ENCODE results near the gene ZNF358.
A peak's percentile ranks its signal among the peaks of the same experiment; 100 is the strongest.

ZNF358 gene

GRCh38 chr19:7515645-7516151 is at the start of gene ZNF358:
TSS of gene ZNF358 (plus strand) at chr19:7516103. CDS start at chr19:7519243, 3,140 bp downstream.
- Histone ChIP-seq H3K36me3 (ENCODE audit: control insufficient read depth in 1 of 2, insufficient read depth in 2 of 2, low read length in 2 of 2) (peaks cover 0 to 17% of the 10 kb centered on the region in 2 donors), H3K4me1 (ENCODE audit: control insufficient read depth in 1 of 2, insufficient read depth in 2 of 2, low read length in 2 of 2) (peaks cover 4 to 11% of the 10 kb centered on the region in 2 donors), H3K4me3 (ENCODE audit: low read depth in 1 of 2, low read length in 2 of 2) (peak within 1 kb of the TSS; percentile 73 to 79), H3K27me3 (ENCODE audit: low read depth, low read length) (no peaks in the 10 kb centered on the region), H3K27ac (ENCODE audit: low read length) (peak within 1 kb of the TSS; percentile 83), H3K9me3 (ENCODE audit: control insufficient read depth in 1 of 2, low read length in 2 of 2) (no peaks in the 10 kb centered on the region)

- no peak overlapping the region for H3K4me3 ChIP-seq (ENCODE audit: low read depth in 1 of 2, low read length in 2 of 2)
- H3K4me1 ChIP-seq (ENCODE audit: control insufficient read depth in 1 of 2, insufficient read depth in 2 of 2, low read length in 2 of 2): no peaks in the 10 kb centered on the region
- peaks cover 35 to 89% of the 10 kb centered on the region in 2 donors for H3K36me3 ChIP-seq (ENCODE audit: control insufficient read depth in 1 of 2, insufficient read depth in 2 of 2, low read length in 2 of 2)
- H3K27me3 ChIP-seq (ENCODE audit: low read depth, low read length): no peaks in the 10 kb centered on the region
- no peaks in the 10 kb centered on the region for H3K9me3 ChIP-seq (ENCODE audit: control insufficient read depth in 1 of 2, low read length in 2 of 2)
- no peak overlapping the region for H3K27ac ChIP-seq (ENCODE audit: low read length)
Measured at GRCh38 chr19:7467009-7467989, 48.6 kb upstream of the ZNF358 start.

GRCh38 chr19:7468840-7469239 is 47.1 kb upstream of the ZNF358 start:
- Histone ChIP-seq H3K27me3 (ENCODE audit: low read depth, low read length) (no peaks in the 10 kb centered on the region), H3K9me3 (ENCODE audit: control insufficient read depth in 1 of 2, low read length in 2 of 2) (no peaks in the 10 kb centered on the region), H3K4me3 (ENCODE audit: low read depth in 1 of 2, low read length in 2 of 2) (no peak overlapping the region), H3K36me3 (ENCODE audit: control insufficient read depth in 1 of 2, insufficient read depth in 2 of 2, low read length in 2 of 2) (peaks cover 30 to 78% of the 10 kb centered on the region in 2 donors), H3K4me1 (ENCODE audit: control insufficient read depth in 1 of 2, insufficient read depth in 2 of 2, low read length in 2 of 2) (no peaks in the 10 kb centered on the region), H3K27ac (ENCODE audit: low read length) (no peak overlapping the region)

- no peaks in the 10 kb centered on the region for H3K27me3 ChIP-seq (ENCODE audit: low read depth, low read length)
- H3K36me3 ChIP-seq (ENCODE audit: control insufficient read depth in 1 of 2, insufficient read depth in 2 of 2, low read length in 2 of 2): peaks cover 23 to 68% of the 10 kb centered on the region in 2 donors
- no peak overlapping the region for H3K27ac ChIP-seq (ENCODE audit: low read length)
- H3K9me3 ChIP-seq (ENCODE audit: control insufficient read depth in 1 of 2, low read length in 2 of 2): no peaks in the 10 kb centered on the region
- H3K4me3 ChIP-seq (ENCODE audit: low read depth in 1 of 2, low read length in 2 of 2): no peak overlapping the region
- H3K4me1 ChIP-seq (ENCODE audit: control insufficient read depth in 1 of 2, insufficient read depth in 2 of 2, low read length in 2 of 2): no peaks in the 10 kb centered on the region
Measured at GRCh38 chr19:7469669-7470285, 46.1 kb upstream of the ZNF358 start.

GRCh38 chr19:7470540-7471305 is 45.2 kb upstream of the ZNF358 start:
- Histone ChIP-seq H3K4me1 (ENCODE audit: control insufficient read depth in 1 of 2, insufficient read depth in 2 of 2, low read length in 2 of 2) (no peaks in the 10 kb centered on the region), H3K27ac (ENCODE audit: low read length) (no peak overlapping the region), H3K4me3 (ENCODE audit: low read depth in 1 of 2, low read length in 2 of 2) (no peak overlapping the region), H3K36me3 (ENCODE audit: control insufficient read depth in 1 of 2, insufficient read depth in 2 of 2, low read length in 2 of 2) (peaks cover 21 to 63% of the 10 kb centered on the region in 2 donors), H3K27me3 (ENCODE audit: low read depth, low read length) (no peaks in the 10 kb centered on the region), H3K9me3 (ENCODE audit: control insufficient read depth in 1 of 2, low read length in 2 of 2) (no peaks in the 10 kb centered on the region)

GRCh38 chr19:7471696-7472615 is 43.9 kb upstream of the ZNF358 start:
- no peaks in the 10 kb centered on the region for H3K9me3 ChIP-seq (ENCODE audit: control insufficient read depth in 1 of 2, low read length in 2 of 2)
- no peak overlapping the region for H3K27ac ChIP-seq (ENCODE audit: low read length)
- no peaks in the 10 kb centered on the region for H3K4me1 ChIP-seq (ENCODE audit: control insufficient read depth in 1 of 2, insufficient read depth in 2 of 2, low read length in 2 of 2)
- H3K4me3 ChIP-seq (ENCODE audit: low read depth in 1 of 2, low read length in 2 of 2): no peak overlapping the region
- no peaks in the 10 kb centered on the region for H3K27me3 ChIP-seq (ENCODE audit: low read depth, low read length)
- H3K36me3 ChIP-seq (ENCODE audit: control insufficient read depth in 1 of 2, insufficient read depth in 2 of 2, low read length in 2 of 2): peaks cover 21 to 57% of the 10 kb centered on the region in 2 donors

GRCh38 chr19:7475665-7476064 is 40.2 kb upstream of the ZNF358 start:
- no peaks in the 10 kb centered on the region for H3K27me3 ChIP-seq (ENCODE audit: low read depth, low read length)
- peaks cover 5 to 20% of the 10 kb centered on the region in 2 donors for H3K36me3 ChIP-seq (ENCODE audit: control insufficient read depth in 1 of 2, insufficient read depth in 2 of 2, low read length in 2 of 2)
- peaks cover 0 to 5% of the 10 kb centered on the region in 2 donors for H3K4me1 ChIP-seq (ENCODE audit: control insufficient read depth in 1 of 2, insufficient read depth in 2 of 2, low read length in 2 of 2)
- H3K27ac ChIP-seq (ENCODE audit: low read length): no peak overlapping the region
- H3K9me3 ChIP-seq (ENCODE audit: control insufficient read depth in 1 of 2, low read length in 2 of 2): no peaks in the 10 kb centered on the region
- H3K4me3 ChIP-seq (ENCODE audit: low read depth in 1 of 2, low read length in 2 of 2): no peak overlapping the region

- Histone ChIP-seq H3K36me3 (ENCODE audit: control insufficient read depth in 1 of 2, insufficient read depth in 2 of 2, low read length in 2 of 2) (peaks cover 0 to 14% of the 10 kb centered on the region in 2 donors), H3K27ac (ENCODE audit: low read length) (no peak overlapping the region), H3K9me3 (ENCODE audit: control insufficient read depth in 1 of 2, low read length in 2 of 2) (no peaks in the 10 kb centered on the region), H3K27me3 (ENCODE audit: low read depth, low read length) (no peaks in the 10 kb centered on the region), H3K4me1 (ENCODE audit: control insufficient read depth in 1 of 2, insufficient read depth in 2 of 2, low read length in 2 of 2) (peaks cover 0 to 5% of the 10 kb centered on the region in 2 donors), H3K4me3 (ENCODE audit: low read depth in 1 of 2, low read length in 2 of 2) (no peak overlapping the region)
Measured at GRCh38 chr19:7476241-7476640, 39.7 kb upstream of the ZNF358 start.

GRCh38 chr19:7476777-7477494 is 39.0 kb upstream of the ZNF358 start:
- Histone ChIP-seq H3K36me3 (ENCODE audit: control insufficient read depth in 1 of 2, insufficient read depth in 2 of 2, low read length in 2 of 2) (peaks cover 0 to 7% of the 10 kb centered on the region in 2 donors), H3K27ac (ENCODE audit: low read length) (no peak overlapping the region), H3K4me1 (ENCODE audit: control insufficient read depth in 1 of 2, insufficient read depth in 2 of 2, low read length in 2 of 2) (peaks cover 0 to 5% of the 10 kb centered on the region in 2 donors), H3K9me3 (ENCODE audit: control insufficient read depth in 1 of 2, low read length in 2 of 2) (no peaks in the 10 kb centered on the region), H3K27me3 (ENCODE audit: low read depth, low read length) (no peaks in the 10 kb centered on the region), H3K4me3 (ENCODE audit: low read depth in 1 of 2, low read length in 2 of 2) (no peak overlapping the region)

GRCh38 chr19:7477758-7478157 is 38.1 kb upstream of the ZNF358 start:
- Histone ChIP-seq H3K9me3 (ENCODE audit: control insufficient read depth in 1 of 2, low read length in 2 of 2) (no peaks in the 10 kb centered on the region), H3K36me3 (ENCODE audit: control insufficient read depth in 1 of 2, insufficient read depth in 2 of 2, low read length in 2 of 2) (no peaks in the 10 kb centered on the region), H3K4me1 (ENCODE audit: control insufficient read depth in 1 of 2, insufficient read depth in 2 of 2, low read length in 2 of 2) (peaks cover 0 to 5% of the 10 kb centered on the region in 2 donors), H3K4me3 (ENCODE audit: low read depth in 1 of 2, low read length in 2 of 2) (no peak overlapping the region), H3K27ac (ENCODE audit: low read length) (no peak overlapping the region), H3K27me3 (ENCODE audit: low read depth, low read length) (no peaks in the 10 kb centered on the region)

Data from muscle layer of duodenum (tissue), 2 donors.